A549 (cell line): Measurements from ENCODE around the gene SUV39H2.

ENCODE experiments used
- CEBPB ChIP-seq, 2 experiments: fragments of >200 bp in 1 of 2; sonication (Bioruptor Twin) in 1 of 2; formaldehyde crosslinking in 1 of 2; IDR thresholded peaks; 2 replicates each; pipeline ENCODE4 v1.6.1; 2012 to 2016
- MYC ChIP-seq: IDR thresholded peaks from 2 replicates; pipeline ENCODE4 v1.6.1; 2012; ENCODE audit warnings: mild to moderate bottlenecking, inconsistent platforms, low read length, improper control_type of control experiment, borderline replicate concordance
- POLR2A ChIP-seq: IDR thresholded peaks from 2 replicates; pipeline ENCODE4 v1.6.1; 2012; ENCODE audit warnings: mild to moderate bottlenecking, low read length
- RAD21 ChIP-seq, 2 experiments: fragments of >200 bp in 1 of 2; sonication (Bioruptor Twin) in 1 of 2; formaldehyde crosslinking in 1 of 2; IDR thresholded peaks in 1 of 2; conservative IDR thresholded peaks in 1 of 2; 2 replicates in 1 of 2; 3 replicates in 1 of 2; pipeline ENCODE4 v1.6.1; 2012 to 2018; ENCODE audit warnings: inconsistent platforms in 1 of 2
- ZC3H11A ChIP-seq: fragments of 450-650 bp; IDR thresholded peaks from 2 replicates; pipeline ENCODE4 v1.6.1; 2014; ENCODE audit warnings: antibody characterized with exemption, mild to moderate bottlenecking
- TF ChIP-seq, protein P1 (sequence below): fragments of >200 bp; sonication (Bioruptor Twin); formaldehyde crosslinking; IDR thresholded peaks from 3 replicates; pipeline ENCODE4 v1.5.1; 2016
- TF ChIP-seq, protein P2 (sequence below): fragments of >200 bp; sonication (Bioruptor Twin); formaldehyde crosslinking; IDR thresholded peaks from 3 replicates; pipeline ENCODE4 v1.6.1; 2016

DNA sequence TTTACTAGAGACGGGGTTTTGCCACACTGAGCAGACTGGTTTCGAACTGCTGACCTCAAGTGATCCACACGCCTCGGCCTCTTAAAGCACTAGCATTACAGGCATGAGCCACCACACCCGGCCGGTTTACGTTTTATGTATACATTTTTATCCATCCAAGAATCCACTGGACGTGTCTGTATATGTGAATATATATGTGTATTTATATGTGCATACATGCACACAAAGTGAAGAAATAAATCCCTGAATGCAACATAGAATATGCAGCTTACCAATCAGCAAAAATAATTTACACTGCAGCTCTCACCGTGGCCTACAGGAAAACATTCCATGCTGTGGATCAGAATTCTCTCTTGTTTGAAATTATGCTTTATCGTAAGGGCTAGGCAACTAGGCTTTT, 51.9 kb downstream of the SUV39H2 start:
- no peak for TF ChIP-seq POLR2A
- TF ChIP-seq RAD21 (conservative IDR thresholded peaks at IDR 0.05 in 1 of 2, IDR thresholded peaks at IDR 0.05 in 1 of 2) = no peak
- TF ChIP-seq, protein P1, sequence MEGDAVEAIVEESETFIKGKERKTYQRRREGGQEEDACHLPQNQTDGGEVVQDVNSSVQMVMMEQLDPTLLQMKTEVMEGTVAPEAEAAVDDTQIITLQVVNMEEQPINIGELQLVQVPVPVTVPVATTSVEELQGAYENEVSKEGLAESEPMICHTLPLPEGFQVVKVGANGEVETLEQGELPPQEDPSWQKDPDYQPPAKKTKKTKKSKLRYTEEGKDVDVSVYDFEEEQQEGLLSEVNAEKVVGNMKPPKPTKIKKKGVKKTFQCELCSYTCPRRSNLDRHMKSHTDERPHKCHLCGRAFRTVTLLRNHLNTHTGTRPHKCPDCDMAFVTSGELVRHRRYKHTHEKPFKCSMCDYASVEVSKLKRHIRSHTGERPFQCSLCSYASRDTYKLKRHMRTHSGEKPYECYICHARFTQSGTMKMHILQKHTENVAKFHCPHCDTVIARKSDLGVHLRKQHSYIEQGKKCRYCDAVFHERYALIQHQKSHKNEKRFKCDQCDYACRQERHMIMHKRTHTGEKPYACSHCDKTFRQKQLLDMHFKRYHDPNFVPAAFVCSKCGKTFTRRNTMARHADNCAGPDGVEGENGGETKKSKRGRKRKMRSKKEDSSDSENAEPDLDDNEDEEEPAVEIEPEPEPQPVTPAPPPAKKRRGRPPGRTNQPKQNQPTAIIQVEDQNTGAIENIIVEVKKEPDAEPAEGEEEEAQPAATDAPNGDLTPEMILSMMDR = no peak
- TF ChIP-seq ZC3H11A = no peak
- no peak for TF ChIP-seq MYC
- TF ChIP-seq, protein P2, sequence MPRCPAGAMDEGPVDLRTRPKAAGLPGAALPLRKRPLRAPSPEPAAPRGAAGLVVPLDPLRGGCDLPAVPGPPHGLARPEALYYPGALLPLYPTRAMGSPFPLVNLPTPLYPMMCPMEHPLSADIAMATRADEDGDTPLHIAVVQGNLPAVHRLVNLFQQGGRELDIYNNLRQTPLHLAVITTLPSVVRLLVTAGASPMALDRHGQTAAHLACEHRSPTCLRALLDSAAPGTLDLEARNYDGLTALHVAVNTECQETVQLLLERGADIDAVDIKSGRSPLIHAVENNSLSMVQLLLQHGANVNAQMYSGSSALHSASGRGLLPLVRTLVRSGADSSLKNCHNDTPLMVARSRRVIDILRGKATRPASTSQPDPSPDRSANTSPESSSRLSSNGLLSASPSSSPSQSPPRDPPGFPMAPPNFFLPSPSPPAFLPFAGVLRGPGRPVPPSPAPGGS = no peak
- TF ChIP-seq CEBPB (IDR thresholded peaks at IDR 0.05) = no peak
